ENCODE data around the gene TCF20. TPM values are rescaled to one million over a fixed set of nuclear protein-coding genes. Genes with fewer than 3 reads are reported as not detected.
A peak's percentile ranks its signal among the peaks of the same experiment; 100 is the strongest.

TCF20 gene
- total RNA-seq = 26.7 TPM

DNA sequence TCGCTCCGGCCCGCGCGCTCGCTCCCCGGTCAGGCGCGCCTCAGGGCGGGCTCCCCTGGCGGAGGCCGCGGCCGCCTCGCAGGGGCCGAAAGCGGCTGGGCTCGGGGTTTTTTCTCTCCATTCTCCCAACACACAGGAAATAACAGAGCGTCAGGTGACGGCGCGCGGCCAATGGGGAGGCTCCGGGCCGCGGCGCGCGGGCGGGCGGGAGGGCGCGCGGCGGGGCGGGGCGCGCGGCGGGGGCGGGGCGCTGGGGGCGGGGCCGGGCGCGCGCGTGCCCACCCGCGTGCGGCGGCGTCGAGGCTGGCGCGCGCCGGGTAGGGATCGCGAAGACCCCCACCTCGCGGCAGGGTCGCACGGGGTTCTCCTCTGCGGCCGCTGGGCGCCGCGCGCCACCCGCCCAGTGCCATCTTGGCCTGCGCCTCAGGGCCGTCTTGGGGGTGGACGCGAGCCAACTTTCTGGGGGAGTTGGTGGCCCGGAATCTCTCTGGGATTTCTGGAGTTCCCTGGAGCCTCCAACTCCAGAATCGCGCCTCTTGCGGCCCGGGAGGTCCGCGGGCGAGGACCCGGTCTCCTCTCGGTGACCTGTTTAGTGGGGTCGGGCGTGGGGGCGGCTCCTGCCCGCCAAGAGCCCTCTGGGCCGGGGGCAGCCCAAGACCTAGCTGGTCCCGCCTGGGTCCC, at the start of gene TCF20:
TSS of gene TCF20 (minus strand) at position 144 of the 681 bp plus-strand sequence. CDS start 55,348 bp downstream, outside the sequence.
- DNase-seq (ENCODE audit: low read depth in 2 of 3, low spot score in 2 of 3) = peak; percentile 55 to 87 (median 83)

DNA sequence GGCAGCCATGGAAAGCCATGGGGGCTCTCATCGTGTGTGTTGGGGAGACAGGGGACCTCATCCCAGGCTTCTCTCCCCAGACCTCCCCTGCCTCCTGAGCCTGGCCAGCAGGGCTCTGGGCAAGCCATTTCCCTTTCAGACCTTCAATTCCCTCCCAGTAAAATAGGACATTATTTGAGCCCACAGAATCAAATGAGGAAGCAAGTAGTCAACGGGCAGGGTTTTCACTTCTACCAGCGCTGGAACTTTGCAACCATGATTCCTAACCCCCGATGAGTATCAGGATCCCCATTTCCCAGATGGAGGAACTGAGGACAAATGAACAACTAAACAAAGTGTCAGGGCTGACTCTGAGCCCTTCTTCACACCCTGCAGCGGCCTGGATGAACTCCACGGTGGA, 48.9 kb upstream of the TCF20 start:
- no peak for DNase-seq (ENCODE audit: low read depth in 2 of 3, low spot score in 2 of 3)

- no peak for DNase-seq (ENCODE audit: low read depth in 2 of 3, low spot score in 2 of 3)
Measured at GRCh38 chr22:42318967-42319366, 48.5 kb upstream of the TCF20 start.

DNA sequence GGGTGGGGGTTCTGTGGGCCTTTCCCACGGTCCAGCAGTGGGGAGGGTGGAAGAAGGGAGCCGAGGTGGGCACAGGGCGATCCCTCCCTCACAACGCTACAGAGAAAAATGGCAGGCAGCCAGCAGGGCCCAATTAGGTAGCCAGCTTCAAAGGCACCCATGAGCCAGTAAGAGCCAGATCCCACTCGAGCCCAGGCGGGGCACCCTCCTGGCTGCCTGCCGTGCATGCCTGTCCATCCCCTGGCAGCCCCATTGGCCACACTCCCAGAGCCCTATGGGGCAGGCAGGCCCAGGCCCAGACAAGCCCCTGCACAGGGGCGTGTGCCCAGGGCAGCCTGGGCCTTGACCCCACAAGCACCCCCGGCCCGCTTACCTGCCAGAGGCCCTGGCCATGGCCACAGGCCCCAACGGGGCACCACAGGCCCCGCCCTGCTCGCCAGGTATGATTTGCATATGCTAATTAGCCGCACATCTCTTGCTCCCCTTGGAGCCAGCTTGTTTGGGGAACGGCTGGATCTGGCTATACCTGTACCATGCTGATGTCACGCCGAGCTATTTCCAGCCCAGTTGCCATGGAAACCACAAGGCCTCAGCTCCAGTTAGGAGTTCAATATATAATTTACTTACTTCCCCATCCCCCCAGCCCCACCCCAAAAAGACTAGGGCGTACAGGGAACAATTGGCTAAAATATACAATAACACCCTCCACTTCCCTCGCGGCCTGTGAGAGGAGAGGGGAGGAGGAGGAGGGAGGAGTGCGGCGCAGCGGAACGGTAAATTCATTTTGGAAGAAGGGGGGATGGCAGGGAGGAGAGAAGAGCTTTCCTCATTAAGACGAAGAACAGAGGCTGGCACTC, 47.5 kb upstream of the TCF20 start:
- DNase-seq (ENCODE audit: low read depth in 2 of 3, low spot score in 2 of 3) = no peak

DNA sequence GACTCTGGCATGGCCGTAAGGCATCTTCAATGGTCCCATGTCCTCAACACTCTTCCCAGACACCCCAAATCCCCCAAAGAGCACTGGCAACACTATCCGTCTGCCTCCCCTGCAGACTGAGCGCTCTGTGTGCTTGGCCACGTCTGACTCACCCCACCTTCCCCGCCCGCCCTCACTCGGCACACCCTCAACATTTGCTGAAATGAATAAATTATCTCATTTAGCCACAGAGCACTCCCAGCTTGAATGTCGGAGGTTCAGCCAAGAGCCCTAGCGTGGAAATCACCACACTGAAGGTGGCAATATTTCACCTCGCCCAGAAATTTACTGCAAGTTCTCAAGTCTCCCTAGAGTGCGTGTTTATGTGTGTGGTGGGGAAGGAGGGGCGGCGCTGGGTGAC, 46.6 kb upstream of the TCF20 start:
- DNase-seq (ENCODE audit: low read depth in 2 of 3, low spot score in 2 of 3) = no peak

DNA sequence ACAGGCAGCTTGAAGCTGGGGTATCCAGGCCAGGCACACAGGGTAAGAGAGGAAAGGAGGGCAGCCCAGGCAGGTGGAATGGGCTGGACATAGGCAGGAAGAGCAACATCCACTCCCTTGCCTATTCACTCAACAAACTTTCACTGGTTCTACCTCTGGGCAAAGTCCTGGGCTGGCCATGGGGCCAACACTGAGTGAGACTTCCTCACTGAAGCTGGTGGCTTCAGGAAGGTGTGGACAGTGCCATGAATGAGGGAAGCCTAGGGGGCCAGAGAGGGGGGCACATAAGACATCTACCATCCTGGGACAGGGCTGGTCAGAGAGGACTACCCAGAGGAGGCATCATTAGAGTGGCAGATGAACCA, 44.9 kb upstream of the TCF20 start:
- no peak for DNase-seq (ENCODE audit: low read depth in 2 of 3, low spot score in 2 of 3)

DNA sequence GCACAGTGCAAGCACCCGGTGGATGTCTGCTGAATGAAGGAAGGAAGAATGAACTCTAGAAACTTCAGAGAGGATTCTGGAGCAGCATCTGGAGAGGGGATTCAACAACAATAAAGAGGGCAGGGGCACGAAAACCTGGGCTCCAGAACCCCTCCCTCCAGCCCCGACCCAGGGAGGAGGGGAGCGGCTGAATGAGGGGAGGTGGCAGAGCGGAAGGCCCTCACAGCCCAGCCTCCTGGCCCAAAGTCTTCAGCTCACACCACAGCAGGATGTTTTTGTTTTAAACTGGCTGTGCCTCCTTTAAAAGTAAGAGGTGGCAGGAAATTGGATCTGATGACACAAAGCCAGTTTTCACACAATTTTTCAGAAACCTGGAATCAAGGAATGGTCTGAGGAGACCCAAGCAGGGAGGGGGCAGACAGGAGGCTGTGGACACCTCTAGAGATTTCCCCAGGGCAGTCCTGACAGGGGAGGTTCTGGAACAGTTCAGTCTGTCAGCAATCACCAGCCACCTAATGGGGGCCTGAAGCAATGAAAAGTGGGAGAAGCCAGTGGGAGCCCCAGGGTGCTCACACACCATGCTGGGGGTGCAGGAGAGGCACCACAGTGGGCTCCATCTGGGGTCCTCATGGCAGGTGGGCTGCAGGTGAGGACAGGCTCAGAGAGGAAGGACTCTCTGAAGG, 44.4 kb upstream of the TCF20 start:
- DNase-seq (ENCODE audit: low read depth in 2 of 3, low spot score in 2 of 3) = no peak

- DNase-seq (ENCODE audit: low read depth in 2 of 3, low spot score in 2 of 3) = peak in 2 of 3 donors; percentile 55 to 75
Measured at GRCh38 chr22:42313804-42314581, 43.5 kb upstream of the TCF20 start.

DNA sequence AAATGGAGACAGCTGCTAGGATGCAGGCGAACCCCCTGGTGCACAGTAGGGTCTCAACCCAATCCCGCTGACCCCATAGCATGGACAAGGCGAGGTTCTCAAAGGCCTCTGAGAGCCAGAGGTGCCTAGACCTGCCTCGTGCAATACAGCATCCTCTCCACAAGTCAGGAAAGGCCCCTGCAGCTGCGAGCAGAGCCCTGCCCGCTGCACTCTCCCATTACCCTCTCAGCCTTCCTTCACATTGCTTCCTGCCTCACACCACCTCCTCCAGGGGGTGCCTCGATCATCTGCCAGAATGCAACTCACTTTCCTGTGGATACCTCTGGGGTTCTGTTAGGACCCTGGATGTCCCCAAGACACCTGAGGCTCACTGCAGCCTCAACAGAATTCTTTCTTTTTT, 42.8 kb upstream of the TCF20 start:
- DNase-seq (ENCODE audit: low read depth in 2 of 3, low spot score in 2 of 3) = no peak

DNA sequence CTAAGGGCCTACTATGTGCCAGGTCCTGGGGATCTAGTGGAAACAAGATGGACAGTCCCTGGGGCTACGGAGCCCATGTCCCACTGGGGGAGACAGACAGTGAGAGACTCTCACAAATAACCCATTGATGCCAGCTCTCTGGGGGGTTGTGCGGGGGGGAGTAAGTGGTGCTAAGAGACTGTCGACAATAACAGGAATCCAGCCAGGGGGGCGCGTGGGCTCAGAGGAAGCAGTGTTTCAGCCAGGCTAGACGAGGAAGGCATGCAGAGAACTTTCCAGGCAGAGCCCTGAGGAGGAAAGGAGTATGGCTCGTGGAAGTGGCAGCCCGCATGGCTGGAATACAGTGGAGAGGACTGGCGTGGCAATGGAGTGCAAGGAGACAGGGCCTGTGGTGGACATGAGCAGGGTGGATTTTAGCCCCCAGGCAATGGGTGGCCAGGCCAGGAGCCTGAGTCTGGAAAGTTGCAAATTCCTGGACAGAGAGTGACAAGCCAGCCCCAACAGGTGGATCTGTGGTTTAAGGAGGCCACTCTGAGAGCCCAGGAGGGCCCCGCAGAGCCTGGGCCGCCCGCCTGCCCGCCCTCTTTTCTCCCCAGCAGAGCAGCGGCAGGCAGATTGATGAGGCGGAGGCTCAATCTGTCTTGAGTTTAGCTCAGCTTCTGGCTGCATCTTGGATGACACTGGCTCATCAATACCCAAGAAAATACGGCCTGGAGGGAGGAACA, 40.0 kb upstream of the TCF20 start:
- no peak for DNase-seq (ENCODE audit: low read depth in 2 of 3, low spot score in 2 of 3)

GRCh38 chr22:42309865-42310264, 39.4 kb upstream of the TCF20 start:
- no peak for DNase-seq (ENCODE audit: low read depth in 2 of 3, low spot score in 2 of 3)

DNA sequence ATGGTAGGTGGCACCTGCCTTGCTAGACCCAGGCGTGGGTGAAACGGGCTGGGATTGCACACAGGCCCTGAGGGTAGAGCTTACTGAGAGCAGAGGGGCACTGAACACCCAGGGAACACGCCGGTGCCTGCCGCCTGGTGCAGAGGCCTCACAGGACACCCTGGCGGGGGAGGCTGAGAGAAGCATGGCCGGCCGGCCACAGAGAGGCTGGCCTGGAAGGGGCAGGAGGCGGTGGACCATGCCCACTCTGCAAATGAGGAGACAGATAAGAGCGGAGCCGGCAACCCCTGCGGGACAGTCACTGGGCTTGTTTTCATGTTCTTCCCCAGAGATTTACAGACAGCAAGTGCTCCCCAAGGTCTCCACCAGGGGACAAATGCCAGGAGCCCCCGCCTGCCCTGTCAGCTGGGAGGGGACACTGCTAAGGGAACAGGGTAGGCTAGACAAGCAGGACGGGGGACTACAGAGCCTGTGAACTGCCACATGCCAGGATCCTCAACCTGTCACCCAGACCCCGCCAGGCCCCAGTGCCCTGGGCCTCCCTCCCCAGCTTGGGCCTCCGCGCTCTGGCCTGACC, 38.5 kb upstream of the TCF20 start:
- no peak for DNase-seq (ENCODE audit: low read depth in 2 of 3, low spot score in 2 of 3)

GRCh38 chr22:42307806-42308563, 37.5 kb upstream of the TCF20 start:
- DNase-seq (ENCODE audit: low read depth in 2 of 3, low spot score in 2 of 3) = no peak

- no peak for DNase-seq (ENCODE audit: low read depth in 2 of 3, low spot score in 2 of 3)
Measured at GRCh38 chr22:42306010-42306409, 35.6 kb upstream of the TCF20 start.

GRCh38 chr22:42304324-42304790, 33.9 kb upstream of the TCF20 start:
- DNase-seq (ENCODE audit: low read depth in 2 of 3, low spot score in 2 of 3) = no peak

DNA sequence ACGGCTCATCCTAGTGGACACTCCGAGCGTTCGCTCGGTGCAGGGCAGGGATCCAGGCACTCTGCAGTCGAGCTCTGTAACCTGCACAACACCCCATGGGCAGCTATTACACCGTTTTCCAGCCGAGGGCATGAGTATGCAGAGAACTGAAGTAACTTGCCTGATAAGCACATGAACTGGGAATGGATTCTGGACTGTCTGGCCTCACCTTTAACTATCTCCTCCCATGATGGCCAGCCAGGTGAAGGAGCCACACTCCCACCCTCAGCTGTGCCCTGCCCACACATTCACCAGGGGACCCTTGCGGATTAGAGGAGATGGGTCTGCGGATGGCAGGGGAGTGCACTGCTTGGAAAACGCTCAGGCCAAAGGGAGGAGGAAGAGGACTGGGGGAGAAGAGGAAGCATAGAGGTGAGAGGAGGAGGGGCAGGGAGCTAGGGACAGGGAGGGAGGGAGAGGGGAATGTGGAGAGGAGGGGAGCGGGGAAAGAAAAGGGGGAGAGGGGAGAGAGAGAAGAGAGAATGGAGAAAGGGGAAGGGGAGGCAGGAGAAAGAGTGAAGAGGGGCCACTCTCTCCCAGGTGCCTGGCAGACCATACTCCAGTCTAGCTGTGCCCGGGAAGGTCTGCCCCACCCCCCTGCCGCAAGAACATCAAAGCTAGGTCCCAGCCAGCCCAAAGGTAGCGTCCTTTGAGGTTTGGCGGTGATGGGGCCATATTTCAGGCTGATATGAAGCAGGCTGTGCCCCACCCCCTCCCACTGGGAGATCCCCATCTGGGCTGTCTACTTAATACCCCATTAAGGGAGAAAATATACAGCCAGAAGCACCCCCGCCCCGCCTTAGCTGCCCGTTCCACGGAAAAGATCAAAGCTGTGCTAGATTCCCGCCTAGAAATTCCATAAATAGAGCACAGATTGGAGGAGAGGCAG, 33.2 kb upstream of the TCF20 start:
- no peak for DNase-seq (ENCODE audit: low read depth in 2 of 3, low spot score in 2 of 3)

GRCh38 chr22:42301742-42302102, 31.3 kb upstream of the TCF20 start:
- DNase-seq (ENCODE audit: low read depth in 2 of 3, low spot score in 2 of 3) = no peak

Measured in hematopoietic multipotent progenitor cell (in vitro differentiated cells).